Hepatocyte (in vitro differentiated cells): ENCODE measurements around the gene ZHX3.

Experiments used
- EZH2 ChIP-seq: fragments of 200-600 bp; sonication (generic); IDR thresholded peaks from 2 replicates; pipeline ENCODE4 v1.6.1; 2016; ENCODE audit warnings: antibody characterized with exemption, mild to moderate bottlenecking, borderline replicate concordance
- TF ChIP-seq, protein P1 (sequence below): fragments of 200-600 bp; sonication (generic); IDR thresholded peaks from 2 replicates; pipeline ENCODE4 v1.5.1; 2016; ENCODE audit warnings: antibody characterized with exemption, mild to moderate bottlenecking; ENCODE audit not compliant: poor library complexity

DNA sequence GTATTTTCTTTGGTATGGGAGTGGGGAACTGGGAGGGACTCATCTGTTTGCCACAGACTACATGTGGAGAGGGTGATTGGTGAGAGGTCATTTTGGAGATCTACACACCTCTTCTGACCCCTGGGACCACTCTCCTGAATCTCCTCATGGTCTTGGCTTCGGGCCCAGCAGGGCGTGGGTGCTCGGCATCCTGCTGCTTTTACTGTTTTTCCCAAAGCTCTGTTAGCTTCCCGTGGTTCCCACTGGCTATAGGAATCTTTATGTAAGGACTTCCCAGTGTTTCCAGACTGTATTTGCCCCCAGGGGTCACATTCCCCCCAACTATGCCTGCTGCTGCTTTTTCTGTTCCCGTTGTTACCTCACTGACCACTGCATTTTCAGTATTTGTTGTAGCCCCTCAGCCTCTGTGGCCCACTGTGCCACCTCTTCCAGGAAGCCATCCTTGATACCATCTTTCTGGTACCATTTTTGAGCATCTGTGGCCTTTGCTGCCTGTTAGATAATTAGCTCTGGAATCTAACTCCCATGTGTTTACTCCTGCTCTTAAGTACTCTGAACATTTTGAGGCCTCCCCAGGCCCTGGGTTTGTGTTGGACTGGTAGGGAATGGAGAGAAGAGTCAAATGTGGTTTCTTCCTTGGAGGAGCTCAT is 165.3 kb downstream of the ZHX3 start:
- TF ChIP-seq, protein P1, sequence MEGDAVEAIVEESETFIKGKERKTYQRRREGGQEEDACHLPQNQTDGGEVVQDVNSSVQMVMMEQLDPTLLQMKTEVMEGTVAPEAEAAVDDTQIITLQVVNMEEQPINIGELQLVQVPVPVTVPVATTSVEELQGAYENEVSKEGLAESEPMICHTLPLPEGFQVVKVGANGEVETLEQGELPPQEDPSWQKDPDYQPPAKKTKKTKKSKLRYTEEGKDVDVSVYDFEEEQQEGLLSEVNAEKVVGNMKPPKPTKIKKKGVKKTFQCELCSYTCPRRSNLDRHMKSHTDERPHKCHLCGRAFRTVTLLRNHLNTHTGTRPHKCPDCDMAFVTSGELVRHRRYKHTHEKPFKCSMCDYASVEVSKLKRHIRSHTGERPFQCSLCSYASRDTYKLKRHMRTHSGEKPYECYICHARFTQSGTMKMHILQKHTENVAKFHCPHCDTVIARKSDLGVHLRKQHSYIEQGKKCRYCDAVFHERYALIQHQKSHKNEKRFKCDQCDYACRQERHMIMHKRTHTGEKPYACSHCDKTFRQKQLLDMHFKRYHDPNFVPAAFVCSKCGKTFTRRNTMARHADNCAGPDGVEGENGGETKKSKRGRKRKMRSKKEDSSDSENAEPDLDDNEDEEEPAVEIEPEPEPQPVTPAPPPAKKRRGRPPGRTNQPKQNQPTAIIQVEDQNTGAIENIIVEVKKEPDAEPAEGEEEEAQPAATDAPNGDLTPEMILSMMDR: no peak
- no peak for TF ChIP-seq EZH2
